ENCODE data around the gene RPL13A.

DNA sequence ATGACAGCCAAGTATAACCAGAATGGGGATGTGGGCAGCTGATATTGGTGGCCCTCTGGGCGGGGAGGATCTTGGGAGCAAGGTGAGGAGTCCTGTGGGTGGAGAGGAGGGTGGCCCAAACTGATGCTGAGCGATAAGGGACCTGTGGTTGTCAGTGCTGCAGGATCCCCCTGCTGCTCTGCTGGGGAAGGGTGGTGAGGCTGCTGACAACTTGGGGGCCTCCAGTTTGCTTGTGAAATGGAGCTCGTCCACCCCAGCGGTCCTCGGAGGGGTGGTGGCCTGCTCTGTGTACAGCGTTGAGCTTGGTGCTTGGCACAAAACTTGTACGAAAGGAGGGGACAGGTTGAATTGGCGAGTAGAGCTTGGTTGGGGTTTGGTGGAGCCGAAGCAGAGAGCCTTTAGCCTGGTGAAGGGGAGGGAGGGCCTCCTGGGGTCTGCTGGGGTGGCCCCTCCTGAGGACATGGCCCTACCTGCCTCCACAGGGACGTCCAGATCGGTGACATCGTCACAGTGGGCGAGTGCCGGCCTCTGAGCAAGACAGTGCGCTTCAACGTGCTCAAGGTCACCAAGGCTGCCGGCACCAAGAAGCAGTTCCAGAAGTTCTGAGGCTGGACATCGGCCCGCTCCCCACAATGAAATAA, 11.7 kb downstream of the RPL13A start:
- TF ChIP-seq POLR2AphosphoS5 (IDR thresholded peaks at IDR 0.05; ENCODE audit: borderline replicate concordance, low read depth, low read length) (no peak), EZH2 (IDR thresholded peaks at IDR 0.05) (no peak), FOXP2 (optimal IDR thresholded peaks at IDR 0.05; ENCODE audit: control extremely low read depth, extremely low read length, insufficient read depth) (no peak)
